HEK293 (cell line): ENCODE results near the gene TASOR2.

Experiments
- CTCF ChIA-PET: fragments of 350-600 bp; formaldehyde crosslinking; extraction: SDS; loops from one replicate; lab custom pipeline; 2021; ENCODE audit warnings: antibody characterized with exemption; lab: Yijun Ruan, JAX
- POLR2A ChIA-PET: fragments of 300-600 bp; formaldehyde crosslinking; extraction: SDS; loops from one replicate; lab custom pipeline; 2020; ENCODE audit warnings: antibody characterized with exemption, inconsistent platforms; lab: Yijun Ruan, JAX
- H3K27ac ChIP-seq: fragments of 200-500 bp; sonication (Bioruptor generic); 2 replicates; pipeline ENCODE4 v1.5.1; 2014; ENCODE audit warnings: low read depth, low read length, control low read depth, inconsistent platforms; ENCODE audit errors: extremely low read depth
- H3K36me3 ChIP-seq, 2 experiments: fragments of 200-500 bp in 1 of 2; sonication (Bioruptor generic) in 1 of 2; 1 replicate in 1 of 2; 2 replicates in 1 of 2; pipeline ENCODE4 v1.5.1; 2014 to 2017; ENCODE audit warnings: inconsistent platforms in 2 of 2, low read length in 2 of 2; ENCODE audit not compliant: control insufficient read depth in 2 of 2, insufficient read depth in 1 of 2
- H3K4me1 ChIP-seq: fragments of 200-500 bp; sonication (Bioruptor generic); 2 replicates; pipeline ENCODE4 v1.5.1; 2014; ENCODE audit warnings: mild to moderate bottlenecking, low read length, inconsistent platforms; ENCODE audit not compliant: control insufficient read depth, insufficient read depth
- H3K4me3 ChIP-seq: 2 replicates; pipeline ENCODE4 v1.5.1; 2011; ENCODE audit warnings: low read depth, mild to moderate bottlenecking, control low read depth, low read length, moderate library complexity
- H3K9me3 ChIP-seq: fragments of 200-500 bp; sonication (Bioruptor generic); 2 replicates; pipeline ENCODE4 v1.5.1; 2014; ENCODE audit warnings: low read depth, low read length, inconsistent platforms; ENCODE audit not compliant: control insufficient read depth, insufficient read depth
- GLIS2 ChIP-seq: fragments of 450-650 bp; formaldehyde crosslinking; IDR thresholded peaks from 2 replicates; pipeline ENCODE4 v1.5.1; 2016; ENCODE audit warnings: missing biosample characterization, missing genetic modification characterization
- KLF9 ChIP-seq: fragments of 450-650 bp; formaldehyde crosslinking; IDR thresholded peaks from 2 replicates; pipeline ENCODE4 v1.5.1; 2016; ENCODE audit warnings: missing biosample characterization, missing genetic modification characterization, low read depth
- SP2 ChIP-seq: fragments of 450-650 bp; formaldehyde crosslinking; IDR thresholded peaks from 2 replicates; pipeline ENCODE4 v1.5.1; 2016; ENCODE audit warnings: missing biosample characterization, missing genetic modification characterization
- ZBTB1 ChIP-seq: fragments of 450-650 bp; formaldehyde crosslinking; IDR thresholded peaks from 2 replicates; pipeline ENCODE4 v1.5.1; 2016; ENCODE audit warnings: missing biosample characterization, missing genetic modification characterization
- ZBTB7A ChIP-seq: fragments of 450-650 bp; formaldehyde crosslinking; IDR thresholded peaks from 2 replicates; pipeline ENCODE4 v1.5.1; 2016; ENCODE audit warnings: low read depth, missing biosample characterization, missing genetic modification characterization
- ZBTB8A ChIP-seq: fragments of 450-650 bp; formaldehyde crosslinking; IDR thresholded peaks from 2 replicates; pipeline ENCODE4 v1.5.1; 2016; ENCODE audit warnings: missing biosample characterization, missing genetic modification characterization
- ZIC2 ChIP-seq: fragments of 450-650 bp; formaldehyde crosslinking; IDR thresholded peaks from 2 replicates; pipeline ENCODE4 v1.5.1; 2016; ENCODE audit warnings: missing biosample characterization, missing genetic modification characterization
- ZNF114 ChIP-seq: fragments of 450-650 bp; formaldehyde crosslinking; IDR thresholded peaks from 2 replicates; pipeline ENCODE4 v1.5.0; 2017; ENCODE audit warnings: missing biosample characterization, missing genetic modification characterization
- ZNF157 ChIP-seq: fragments of 450-650 bp; formaldehyde crosslinking; IDR thresholded peaks from 2 replicates; pipeline ENCODE4 v1.5.1; 2016; ENCODE audit warnings: missing biosample characterization, missing genetic modification characterization
- ZNF2 ChIP-seq: fragments of 450-650 bp; formaldehyde crosslinking; IDR thresholded peaks from 2 replicates; pipeline ENCODE4 v1.5.1; 2016; ENCODE audit warnings: missing biosample characterization, missing genetic modification characterization
- ZNF221 ChIP-seq: fragments of 450-650 bp; formaldehyde crosslinking; IDR thresholded peaks from 2 replicates; pipeline ENCODE4 v1.5.1; 2017; ENCODE audit warnings: missing biosample characterization, missing genetic modification characterization, borderline replicate concordance
- ZNF23 ChIP-seq: fragments of 450-650 bp; formaldehyde crosslinking; IDR thresholded peaks from 2 replicates; pipeline ENCODE4 v1.5.1; 2016; ENCODE audit warnings: missing biosample characterization, missing genetic modification characterization, borderline replicate concordance
- ZNF302 ChIP-seq: fragments of 450-650 bp; formaldehyde crosslinking; IDR thresholded peaks from 2 replicates; pipeline ENCODE4 v1.5.1; 2016; ENCODE audit warnings: missing biosample characterization, missing genetic modification characterization, low read depth
- ZNF391 ChIP-seq: fragments of 450-650 bp; formaldehyde crosslinking; IDR thresholded peaks from 2 replicates; pipeline ENCODE4 v1.5.1; 2016; ENCODE audit warnings: low read depth, missing biosample characterization, missing genetic modification characterization, borderline replicate concordance
- ZNF426 ChIP-seq: fragments of 450-650 bp; formaldehyde crosslinking; IDR thresholded peaks from 2 replicates; pipeline ENCODE4 v1.5.1; 2017; ENCODE audit warnings: missing biosample characterization, missing genetic modification characterization, mild to moderate bottlenecking, inconsistent platforms, moderate library complexity
- ZNF514 ChIP-seq: fragments of 450-650 bp; formaldehyde crosslinking; IDR thresholded peaks from 2 replicates; pipeline ENCODE4 v1.5.1; 2016; ENCODE audit warnings: missing biosample characterization, missing genetic modification characterization
- ZNF521 ChIP-seq: fragments of 450-650 bp; formaldehyde crosslinking; IDR thresholded peaks from 2 replicates; pipeline ENCODE4 v1.5.1; 2017; ENCODE audit warnings: missing biosample characterization, mild to moderate bottlenecking, missing genetic modification characterization
- ZNF555 ChIP-seq: fragments of 450-650 bp; formaldehyde crosslinking; conservative IDR thresholded peaks from 2 replicates; pipeline ENCODE4 v1.5.1; 2017; ENCODE audit warnings: missing biosample characterization, mild to moderate bottlenecking, missing genetic modification characterization, inconsistent platforms
- ZNF701 ChIP-seq: fragments of 450-650 bp; formaldehyde crosslinking; IDR thresholded peaks from 2 replicates; pipeline ENCODE4 v1.5.1; 2016; ENCODE audit warnings: missing biosample characterization, missing genetic modification characterization
- ZNF792 ChIP-seq: fragments of 450-650 bp; formaldehyde crosslinking; IDR thresholded peaks from 2 replicates; pipeline ENCODE4 v1.5.1; 2016; ENCODE audit warnings: missing biosample characterization, missing genetic modification characterization
- ZNF830 ChIP-seq: fragments of 450-650 bp; IDR thresholded peaks from 2 replicates; pipeline ENCODE4 v1.5.0; 2018; ENCODE audit warnings: missing biosample characterization, missing genetic modification characterization, low read depth, mild to moderate bottlenecking, moderate library complexity
- TF ChIP-seq, protein P1 (sequence below): fragments of 450-650 bp; formaldehyde crosslinking; conservative IDR thresholded peaks from 2 replicates; pipeline ENCODE4 v1.5.1; 2016; ENCODE audit warnings: low read depth, missing biosample characterization, missing genetic modification characterization
- TF ChIP-seq, protein P2 (sequence below): fragments of 450-650 bp; formaldehyde crosslinking; IDR thresholded peaks from 2 replicates; pipeline ENCODE4 v1.5.1; 2016; ENCODE audit warnings: missing biosample characterization, missing genetic modification characterization
- TF ChIP-seq, protein P3 (sequence below): fragments of 450-650 bp; IDR thresholded peaks from 2 replicates; pipeline ENCODE4 v1.5.1; 2018; ENCODE audit warnings: missing biosample characterization, mild to moderate bottlenecking, missing genetic modification characterization
- TF ChIP-seq, protein P4 (sequence below): fragments of 450-650 bp; formaldehyde crosslinking; IDR thresholded peaks from 2 replicates; pipeline ENCODE4 v1.5.1; 2016; ENCODE audit warnings: missing biosample characterization, missing genetic modification characterization
- TF ChIP-seq, protein P5 (sequence below): fragments of 450-650 bp; formaldehyde crosslinking; IDR thresholded peaks from 2 replicates; pipeline ENCODE4 v1.5.1; 2016; ENCODE audit warnings: missing biosample characterization, missing genetic modification characterization

Gene TASOR2, protein sequence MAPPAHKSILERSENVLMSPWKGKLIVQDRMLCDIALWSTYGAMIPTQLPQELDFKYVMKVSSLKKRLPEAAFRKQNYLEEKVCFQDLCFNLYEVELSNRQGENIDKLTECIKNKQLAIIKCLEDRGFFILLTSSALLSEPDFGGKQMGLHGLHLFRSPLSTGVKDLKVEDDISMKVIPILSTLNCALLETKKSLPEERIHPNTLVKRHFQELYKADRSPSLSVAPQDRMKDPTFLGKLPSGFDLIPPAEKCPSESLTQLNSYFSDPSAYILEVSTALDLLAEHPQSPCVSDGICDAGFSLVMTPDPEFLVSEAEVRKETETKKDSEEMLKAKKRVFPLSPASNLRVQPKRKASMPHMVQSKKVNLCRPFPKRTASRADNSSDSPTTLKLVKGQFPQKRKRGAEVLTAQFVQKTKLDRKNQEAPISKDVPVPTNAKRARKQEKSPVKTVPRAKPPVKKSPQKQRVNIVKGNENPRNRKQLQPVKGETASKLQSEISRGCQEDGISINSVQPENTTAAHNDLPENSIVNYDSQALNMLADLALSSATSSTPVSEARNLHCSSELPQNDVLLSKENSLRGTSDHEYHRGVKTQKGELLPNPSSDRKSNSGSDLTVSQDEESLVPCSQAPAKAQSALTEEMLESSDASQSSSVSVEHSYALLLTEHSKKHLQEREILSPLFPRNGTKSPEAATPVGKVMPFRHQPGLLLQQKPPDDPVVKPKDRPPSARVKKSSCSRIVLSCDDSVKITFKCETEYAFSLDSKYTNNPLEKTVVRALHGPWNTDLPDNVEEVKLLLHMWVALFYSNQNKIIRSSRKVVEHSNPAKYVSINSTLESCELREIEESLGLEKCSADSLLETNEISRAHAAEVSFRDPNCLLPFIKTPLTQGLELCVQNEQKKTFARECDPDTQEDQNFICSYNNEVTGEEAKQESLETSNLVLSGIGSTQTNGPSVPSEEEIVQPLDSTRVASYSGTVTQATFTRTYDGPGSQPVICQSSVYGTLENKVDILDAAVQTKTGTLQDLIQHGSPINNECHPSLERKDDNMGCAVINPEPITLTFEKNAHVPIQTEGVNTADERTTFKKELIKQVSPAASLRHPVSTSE (N-terminal part only)

DNA sequence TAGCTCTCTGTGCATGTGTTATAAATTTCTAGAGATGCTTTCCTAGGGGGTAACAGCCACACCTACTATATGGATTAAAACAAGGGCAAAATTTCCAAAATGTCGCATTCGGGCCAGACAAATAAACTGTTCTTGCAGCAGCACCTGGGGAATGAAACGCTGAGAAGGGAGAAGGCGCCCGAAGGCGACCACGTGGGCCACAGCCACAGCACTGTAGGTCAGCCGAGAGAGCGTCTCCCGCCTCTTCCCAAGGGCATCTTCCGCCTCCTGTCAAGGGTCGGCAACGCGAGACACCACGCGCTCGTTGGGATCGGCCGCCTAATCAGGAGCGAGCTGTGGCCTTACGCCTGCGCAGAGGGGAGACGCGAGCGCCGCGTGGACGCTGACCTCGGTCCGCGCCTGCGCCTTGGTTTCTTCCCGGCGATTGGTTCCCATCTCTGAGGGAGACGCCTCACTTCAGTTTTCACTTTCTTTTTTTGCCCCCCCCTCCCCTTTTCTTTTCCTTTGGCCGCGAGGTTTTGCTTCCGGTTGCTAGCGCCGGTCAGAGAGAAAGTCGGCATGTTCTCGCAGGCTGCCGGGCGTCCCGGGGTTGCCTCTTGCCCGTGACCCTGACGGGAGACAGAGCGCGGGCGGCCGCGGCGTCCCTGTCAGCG lies at the start of gene TASOR2:
TASOR2 (plus strand) TSS at position 521 of the 653 bp plus-strand sequence. CDS start 35,805 bp downstream, outside the sequence.
- H3K27ac ChIP-seq: peak within 1 kb of the TSS; percentile 89
- no peaks in the 10 kb centered on the region for H3K9me3 ChIP-seq
- H3K4me3 ChIP-seq: peak within 1 kb of the TSS; percentile 82
- POLR2A ChIA-PET: interaction anchor here (1.0 to 2.1 kb wide), 9 partner anchors 8 to 292 kb away, joined by 3 to 7 read pairs (median 5); partner anchors contain the start of genes ANKRD16, FBH1 and GDI2
- no peaks in the 10 kb centered on the region; the same call in 1 of the 2 replicates for H3K4me1 ChIP-seq
- no peaks in the 10 kb centered on the region; a peak in 1 of 3 replicates for H3K36me3 ChIP-seq
- CTCF ChIA-PET: no interaction called here
- TF ChIP-seq ZBTB7A (tag by site-specific recombination) (no peak), SP2 (peak; percentile 92), ZNF157 (no peak), KLF9 (tag by site-specific recombination) (peak; percentile 50; the same call in 1 of the 2 replicates), ZIC2 (tag by site-specific recombination) (no peak), ZNF23 (tag by site-specific recombination) (no peak), ZNF114 (no peak), ZNF555 (tag by site-specific recombination) (no peak), ZNF302 (tag by site-specific recombination) (no peak), ZBTB1 (tag by site-specific recombination) (no peak), ZNF426 (no peak), ZNF221 (tag by site-specific recombination) (no peak), ZBTB8A (tag by site-specific recombination) (peak; percentile 66), GLIS2 (tag by site-specific recombination) (peak; percentile 51), ZNF514 (tag by site-specific recombination) (no peak), ZNF2 (tag by site-specific recombination) (0 out of 2 replicates have a peak, but pooled peaks have one; percentile 74), ZNF391 (tag by site-specific recombination) (no peak), ZNF830 (tag by site-specific recombination) (no peak), ZNF792 (tag by site-specific recombination) (no peak), ZNF701 (0 out of 2 replicates have a peak, but pooled peaks have one; percentile 17), ZNF521 (tag by site-specific recombination) (no peak)
- TF ChIP-seq, protein P1, sequence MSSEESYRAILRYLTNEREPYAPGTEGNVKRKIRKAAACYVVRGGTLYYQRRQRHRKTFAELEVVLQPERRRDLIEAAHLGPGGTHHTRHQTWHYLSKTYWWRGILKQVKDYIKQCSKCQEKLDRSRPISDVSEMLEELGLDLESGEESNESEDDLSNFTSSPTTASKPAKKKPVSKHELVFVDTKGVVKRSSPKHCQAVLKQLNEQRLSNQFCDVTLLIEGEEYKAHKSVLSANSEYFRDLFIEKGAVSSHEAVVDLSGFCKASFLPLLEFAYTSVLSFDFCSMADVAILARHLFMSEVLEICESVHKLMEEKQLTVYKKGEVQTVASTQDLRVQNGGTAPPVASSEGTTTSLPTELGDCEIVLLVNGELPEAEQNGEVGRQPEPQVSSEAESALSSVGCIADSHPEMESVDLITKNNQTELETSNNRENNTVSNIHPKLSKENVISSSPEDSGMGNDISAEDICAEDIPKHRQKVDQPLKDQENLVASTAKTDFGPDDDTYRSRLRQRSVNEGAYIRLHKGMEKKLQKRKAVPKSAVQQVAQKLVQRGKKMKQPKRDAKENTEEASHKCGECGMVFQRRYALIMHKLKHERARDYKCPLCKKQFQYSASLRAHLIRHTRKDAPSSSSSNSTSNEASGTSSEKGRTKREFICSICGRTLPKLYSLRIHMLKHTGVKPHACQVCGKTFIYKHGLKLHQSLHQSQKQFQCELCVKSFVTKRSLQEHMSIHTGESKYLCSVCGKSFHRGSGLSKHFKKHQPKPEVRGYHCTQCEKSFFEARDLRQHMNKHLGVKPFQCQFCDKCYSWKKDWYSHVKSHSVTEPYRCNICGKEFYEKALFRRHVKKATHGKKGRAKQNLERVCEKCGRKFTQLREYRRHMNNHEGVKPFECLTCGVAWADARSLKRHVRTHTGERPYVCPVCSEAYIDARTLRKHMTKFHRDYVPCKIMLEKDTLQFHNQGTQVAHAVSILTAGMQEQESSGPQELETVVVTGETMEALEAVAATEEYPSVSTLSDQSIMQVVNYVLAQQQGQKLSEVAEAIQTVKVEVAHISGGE (tag by site-specific recombination): peak; percentile 47
- TF ChIP-seq, protein P2, sequence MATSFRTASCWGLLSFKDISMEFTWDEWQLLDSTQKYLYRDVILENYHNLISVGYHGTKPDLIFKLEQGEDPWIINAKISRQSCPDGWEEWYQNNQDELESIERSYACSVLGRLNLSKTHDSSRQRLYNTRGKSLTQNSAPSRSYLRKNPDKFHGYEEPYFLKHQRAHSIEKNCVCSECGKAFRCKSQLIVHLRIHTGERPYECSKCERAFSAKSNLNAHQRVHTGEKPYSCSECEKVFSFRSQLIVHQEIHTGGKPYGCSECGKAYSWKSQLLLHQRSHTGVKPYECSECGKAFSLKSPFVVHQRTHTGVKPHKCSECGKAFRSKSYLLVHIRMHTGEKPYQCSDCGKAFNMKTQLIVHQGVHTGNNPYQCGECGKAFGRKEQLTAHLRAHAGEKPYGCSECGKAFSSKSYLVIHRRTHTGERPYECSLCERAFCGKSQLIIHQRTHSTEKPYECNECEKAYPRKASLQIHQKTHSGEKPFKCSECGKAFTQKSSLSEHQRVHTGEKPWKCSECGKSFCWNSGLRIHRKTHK (tag by site-specific recombination): no peak
- TF ChIP-seq, protein P3, sequence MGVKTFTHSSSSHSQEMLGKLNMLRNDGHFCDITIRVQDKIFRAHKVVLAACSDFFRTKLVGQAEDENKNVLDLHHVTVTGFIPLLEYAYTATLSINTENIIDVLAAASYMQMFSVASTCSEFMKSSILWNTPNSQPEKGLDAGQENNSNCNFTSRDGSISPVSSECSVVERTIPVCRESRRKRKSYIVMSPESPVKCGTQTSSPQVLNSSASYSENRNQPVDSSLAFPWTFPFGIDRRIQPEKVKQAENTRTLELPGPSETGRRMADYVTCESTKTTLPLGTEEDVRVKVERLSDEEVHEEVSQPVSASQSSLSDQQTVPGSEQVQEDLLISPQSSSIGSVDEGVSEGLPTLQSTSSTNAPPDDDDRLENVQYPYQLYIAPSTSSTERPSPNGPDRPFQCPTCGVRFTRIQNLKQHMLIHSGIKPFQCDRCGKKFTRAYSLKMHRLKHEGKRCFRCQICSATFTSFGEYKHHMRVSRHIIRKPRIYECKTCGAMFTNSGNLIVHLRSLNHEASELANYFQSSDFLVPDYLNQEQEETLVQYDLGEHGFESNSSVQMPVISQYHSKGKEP (tag by site-specific recombination): peak; percentile 32; the same call in 1 of the 2 replicates
- TF ChIP-seq, protein P4, sequence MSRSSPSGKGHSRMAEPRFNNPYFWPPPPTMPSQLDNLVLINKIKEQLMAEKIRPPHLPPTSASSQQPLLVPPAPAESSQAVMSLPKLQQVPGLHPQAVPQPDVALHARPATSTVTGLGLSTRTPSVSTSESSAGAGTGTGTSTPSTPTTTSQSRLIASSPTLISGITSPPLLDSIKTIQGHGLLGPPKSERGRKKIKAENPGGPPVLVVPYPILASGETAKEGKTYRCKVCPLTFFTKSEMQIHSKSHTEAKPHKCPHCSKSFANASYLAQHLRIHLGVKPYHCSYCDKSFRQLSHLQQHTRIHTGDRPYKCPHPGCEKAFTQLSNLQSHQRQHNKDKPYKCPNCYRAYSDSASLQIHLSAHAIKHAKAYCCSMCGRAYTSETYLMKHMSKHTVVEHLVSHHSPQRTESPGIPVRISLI (tag by site-specific recombination): peak; percentile 73; the same call in 1 of the 2 replicates
- TF ChIP-seq, protein P5, sequence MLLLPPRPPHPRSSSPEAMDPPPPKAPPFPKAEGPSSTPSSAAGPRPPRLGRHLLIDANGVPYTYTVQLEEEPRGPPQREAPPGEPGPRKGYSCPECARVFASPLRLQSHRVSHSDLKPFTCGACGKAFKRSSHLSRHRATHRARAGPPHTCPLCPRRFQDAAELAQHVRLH (tag by site-specific recombination): peak; percentile 51; the same call in 1 of the 2 replicates
